GM23338 (cell line): Measurements from ENCODE around the gene KCTD10. TPM values are rescaled to one million over a fixed set of nuclear protein-coding genes. Genes with fewer than 3 reads are reported as not detected.

Experiments
- ATAC-seq: fragments of 200-7000 bp; cut with Tn5 transposase; 3 replicates; pipeline ENCODE4 v1.9.1; 2020
- DNase-seq: peaks from one replicate; pipeline ENCODE4 v3.0.0-alpha.2; 2015; ENCODE audit warnings: low spot score
- H2AFZ ChIP-seq: fragments of 200-600 bp; sonication (generic); 2 replicates; pipeline ENCODE4 v1.8.0; 2016; ENCODE audit warnings: antibody characterized with exemption, mild to moderate bottlenecking, moderate library complexity
- H3F3A ChIP-seq: fragments of 200-600 bp; sonication (generic); replicated peaks from 2 replicates; pipeline ENCODE4 v1.8.0; 2017; ENCODE audit warnings: antibody characterized with exemption, mixed run types, low read depth
- H3K27ac ChIP-seq: fragments of 200-600 bp; sonication (generic); 2 replicates; pipeline ENCODE4 v1.6.1; 2016; ENCODE audit warnings: low read depth
- H3K27me3 ChIP-seq: fragments of 200-600 bp; sonication (generic); 2 replicates; pipeline ENCODE4 v1.8.0; 2016; ENCODE audit warnings: mild to moderate bottlenecking, mixed run types, moderate library complexity; ENCODE audit not compliant: insufficient read depth
- H3K36me3 ChIP-seq: fragments of 200-600 bp; sonication (generic); 2 replicates; pipeline ENCODE4 v1.8.0; 2016; ENCODE audit warnings: mild to moderate bottlenecking; ENCODE audit not compliant: insufficient read depth
- H3K4me1 ChIP-seq: fragments of 200-600 bp; sonication (generic); 2 replicates; pipeline ENCODE4 v1.8.0; 2016; ENCODE audit warnings: mild to moderate bottlenecking, moderate library complexity; ENCODE audit not compliant: insufficient read depth
- H3K4me2 ChIP-seq: fragments of 200-600 bp; sonication (generic); 2 replicates; pipeline ENCODE4 v1.7.1; 2017; ENCODE audit warnings: mixed run types
- H3K4me3 ChIP-seq: fragments of 200-600 bp; sonication (generic); 2 replicates; pipeline ENCODE4 v1.6.1; 2016; ENCODE audit warnings: mixed run types
- H3K79me2 ChIP-seq: fragments of 200-600 bp; sonication (generic); replicated peaks from 2 replicates; pipeline ENCODE4 v1.8.0; 2017; ENCODE audit warnings: mild to moderate bottlenecking; ENCODE audit not compliant: insufficient read depth
- H3K9me2 ChIP-seq: fragments of 200-600 bp; sonication (generic); 2 replicates; pipeline ENCODE4 v1.8.0; 2017; ENCODE audit not compliant: insufficient read depth
- H4K20me1 ChIP-seq: fragments of 200-600 bp; sonication (generic); replicated peaks from 2 replicates; pipeline ENCODE4 v1.8.0; 2017; ENCODE audit warnings: mild to moderate bottlenecking; ENCODE audit not compliant: insufficient read depth
- H3K27ac Mint-ChIP-seq: 2 replicates; pipeline ENCODE4 v1.8.0; 2020; ENCODE audit warnings: inconsistent platforms, mild to moderate bottlenecking, moderate library complexity, mixed read lengths
- H3K27me3 Mint-ChIP-seq: 3 replicates; pipeline ENCODE4 v1.8.0; 2022; ENCODE audit warnings: low read depth, mild to moderate bottlenecking, moderate library complexity, mixed read lengths, inconsistent platforms; ENCODE audit not compliant: insufficient read depth, poor library complexity
- H3K36me3 Mint-ChIP-seq: 3 replicates; pipeline ENCODE4 v1.8.0; 2021; ENCODE audit warnings: low read depth, mild to moderate bottlenecking, inconsistent platforms, moderate library complexity, mixed read lengths
- H3K4me1 Mint-ChIP-seq: 3 replicates; pipeline ENCODE4 v1.8.0; 2020; ENCODE audit warnings: mild to moderate bottlenecking, inconsistent platforms, mixed read lengths
- H3K4me3 Mint-ChIP-seq: 3 replicates; pipeline ENCODE4 v1.8.0; 2021; ENCODE audit warnings: moderate library complexity, mild to moderate bottlenecking, inconsistent platforms, mixed read lengths
- H3K9me3 Mint-ChIP-seq: 3 replicates; pipeline ENCODE4 v1.8.0; 2020; ENCODE audit warnings: moderate library complexity, mild to moderate bottlenecking, inconsistent platforms, mixed read lengths
- CREB1 ChIP-seq: fragments of 250-450 bp; sonication (Bioruptor Pico); IDR thresholded peaks from 2 replicates; pipeline ENCODE4 v1.5.0; 2020; ENCODE audit warnings: low read depth, mild to moderate bottlenecking, moderate library complexity
- ETS1 ChIP-seq: IDR thresholded peaks from 2 replicates; pipeline ENCODE4 v1.6.1; 2016; ENCODE audit warnings: antibody characterized with exemption
- EZH2 ChIP-seq: fragments of 200-600 bp; sonication (generic); IDR thresholded peaks from one replicate; pipeline ENCODE4 v1.8.0; 2017; ENCODE audit warnings: antibody characterized with exemption, mild to moderate bottlenecking, low read depth; ENCODE audit not compliant: unreplicated experiment
- JUNB ChIP-seq: IDR thresholded peaks from one replicate; pipeline ENCODE4 v1.6.1; 2016; ENCODE audit warnings: antibody characterized with exemption; ENCODE audit not compliant: unreplicated experiment
- NANOG ChIP-seq: IDR thresholded peaks from 2 replicates; pipeline ENCODE4 v1.6.1; 2016; ENCODE audit warnings: antibody characterized with exemption, borderline replicate concordance
- POLR2AphosphoS5 ChIP-seq: IDR thresholded peaks from 2 replicates; pipeline ENCODE4 v1.6.1; 2016; ENCODE audit warnings: antibody characterized with exemption, low read depth
- STAT1 ChIP-seq: IDR thresholded peaks from one replicate; pipeline ENCODE4 v1.6.1; 2016; ENCODE audit warnings: antibody characterized with exemption; ENCODE audit not compliant: unreplicated experiment
- ZNF114 ChIP-seq: fragments of 250-450 bp; sonication (Bioruptor Pico); IDR thresholded peaks from 2 replicates; pipeline ENCODE4 v1.5.0; 2020; ENCODE audit warnings: mild to moderate bottlenecking, moderate library complexity
- ZNF331 ChIP-seq: fragments of 250-450 bp; sonication (Bioruptor Pico); IDR thresholded peaks from 2 replicates; pipeline ENCODE4 v1.5.0; 2020; ENCODE audit warnings: low read depth, mild to moderate bottlenecking, moderate library complexity
- long read RNA-seq: library from polyadenylated mRNA; unstranded; transcript quantifications from one replicate; pipeline ENCODE4 v2.0.0, GENCODE V29; 2020; ENCODE audit not compliant: unreplicated experiment
- polyA plus RNA-seq: library from polyadenylated mRNA; unstranded; fragments of >200 nt; fragmentation: Nextera tagmentation; extraction: Ambion mirVana; gene quantifications from 2 replicates; pipeline ENCODE4 v1.2.1, GENCODE V29; 2016
- total RNA-seq: library from RNA; depleted of rRNA; stranded (reverse); fragments of >200 nt; shearing (Covaris generic); gene quantifications from 2 replicates; pipeline ENCODE4 v1.2.3, GENCODE V29; 2014; rRNA removed
- TF ChIP-seq, protein P1 (sequence below), 2 experiments: fragments of 200-600 bp in 1 of 2; sonication (generic) in 1 of 2; conservative IDR thresholded peaks; 2 replicates each; pipeline versions ENCODE4 v1.5.1 to v1.6.1; 2016 to 2017; ENCODE audit warnings: antibody characterized with exemption in 2 of 2, low read depth in 2 of 2, mild to moderate bottlenecking in 2 of 2, moderate library complexity in 1 of 2
- TF ChIP-seq, protein P2 (sequence below): IDR thresholded peaks from one replicate; pipeline ENCODE4 v1.6.1; 2018; ENCODE audit warnings: antibody characterized with exemption; ENCODE audit not compliant: unreplicated experiment

Gene KCTD10, protein sequence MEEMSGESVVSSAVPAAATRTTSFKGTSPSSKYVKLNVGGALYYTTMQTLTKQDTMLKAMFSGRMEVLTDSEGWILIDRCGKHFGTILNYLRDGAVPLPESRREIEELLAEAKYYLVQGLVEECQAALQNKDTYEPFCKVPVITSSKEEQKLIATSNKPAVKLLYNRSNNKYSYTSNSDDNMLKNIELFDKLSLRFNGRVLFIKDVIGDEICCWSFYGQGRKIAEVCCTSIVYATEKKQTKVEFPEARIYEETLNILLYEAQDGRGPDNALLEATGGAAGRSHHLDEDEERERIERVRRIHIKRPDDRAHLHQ
- total RNA-seq (45.2 and 56.2 TPM in 2 replicates), polyA plus RNA-seq (15.8 and 16.8 TPM in 2 replicates)
- long read RNA-seq, full-length matches to known transcripts, result 5 of 10 reads
- long read RNA-seq, partial matches to known transcripts, result 1 of 10 reads
- long read RNA-seq, other reads (novel, unspliced or antisense), result 4 of 10 reads

DNA sequence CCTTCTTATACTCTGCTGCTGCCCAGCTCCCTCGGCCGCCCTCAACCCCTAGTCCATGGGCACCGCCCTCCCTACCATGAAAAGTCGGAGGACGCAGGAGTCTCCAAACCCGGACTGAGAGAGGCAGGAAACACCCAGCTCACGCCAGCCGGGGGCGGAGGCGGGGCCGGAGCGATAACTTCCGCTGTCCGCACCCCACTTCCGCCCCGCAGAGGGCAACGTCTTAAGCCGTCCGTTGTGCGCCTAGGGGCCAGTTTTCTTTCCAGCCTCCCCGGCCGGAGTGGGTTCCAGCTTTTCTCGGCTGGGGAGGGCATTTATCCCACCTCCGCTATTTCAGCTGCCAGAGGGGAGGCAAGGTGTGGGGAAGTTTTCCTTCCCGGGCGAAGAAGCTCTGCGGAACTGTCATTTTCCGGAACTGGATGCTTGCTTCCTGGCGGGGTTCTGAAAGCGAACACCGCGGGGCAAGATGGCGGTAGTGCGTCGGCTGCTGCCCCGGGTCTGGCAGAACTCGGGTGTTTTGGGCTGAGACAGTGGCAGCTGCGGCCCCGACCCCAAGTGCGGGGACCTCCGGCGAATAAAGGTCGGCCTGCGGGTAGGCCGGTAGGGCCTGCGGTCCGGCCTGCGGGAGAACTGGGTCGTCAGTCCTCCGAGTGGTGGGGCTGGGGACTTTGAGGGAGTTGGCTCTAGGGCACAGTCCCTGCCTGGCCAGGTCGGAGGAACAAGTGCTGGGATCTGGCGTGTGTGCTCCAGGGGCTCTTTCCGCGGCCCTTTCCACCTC, at the start of gene KCTD10, which contains the start of gene UBE3B:
TSS of gene KCTD10 (minus strand) at position 116 of the 778 bp plus-strand sequence. CDS start at position 78, 38 bp downstream.
TSS of gene UBE3B (plus strand) at position 450 of the 778 bp plus-strand sequence. CDS start 5,918 bp downstream, outside the sequence.
- ATAC-seq, result peak; percentile 93
- H3K9me3 Mint-ChIP-seq, result no peaks in the 10 kb centered on the region
- Histone ChIP-seq H3K36me3 (no peaks in the 10 kb centered on the region), H3K27ac (peak within 1 kb of the TSS; percentile 98), H3K79me2 (peaks cover 72% of the 10 kb centered on the region), H3K27me3 (no peaks in the 10 kb centered on the region), H4K20me1 (peaks cover 34% of the 10 kb centered on the region), H3F3A (no peaks in the 10 kb centered on the region), H3K9me2 (no peaks in the 10 kb centered on the region), H3K4me2 (peak within 1 kb of the TSS; percentile 92), H2AFZ (peak within 1 kb of the TSS; percentile 100), H3K4me1 (peaks cover 25% of the 10 kb centered on the region), H3K4me3 (peak within 1 kb of the TSS; percentile 96)
- peak within 1 kb of the TSS; percentile 96 for H3K4me3 Mint-ChIP-seq
- H3K4me1 Mint-ChIP-seq, result peaks cover 21% of the 10 kb centered on the region
- peaks cover 5% of the 10 kb centered on the region for H3K27me3 Mint-ChIP-seq
- TF ChIP-seq POLR2AphosphoS5 (peak; percentile 80), ETS1 (peak; percentile 77; the same call in 1 of the 2 replicates), ZNF114 (CRISPR knock-in tag) (0 out of 2 replicates have a peak, but pooled peaks have one; percentile 62)
- TF ChIP-seq, protein P1, sequence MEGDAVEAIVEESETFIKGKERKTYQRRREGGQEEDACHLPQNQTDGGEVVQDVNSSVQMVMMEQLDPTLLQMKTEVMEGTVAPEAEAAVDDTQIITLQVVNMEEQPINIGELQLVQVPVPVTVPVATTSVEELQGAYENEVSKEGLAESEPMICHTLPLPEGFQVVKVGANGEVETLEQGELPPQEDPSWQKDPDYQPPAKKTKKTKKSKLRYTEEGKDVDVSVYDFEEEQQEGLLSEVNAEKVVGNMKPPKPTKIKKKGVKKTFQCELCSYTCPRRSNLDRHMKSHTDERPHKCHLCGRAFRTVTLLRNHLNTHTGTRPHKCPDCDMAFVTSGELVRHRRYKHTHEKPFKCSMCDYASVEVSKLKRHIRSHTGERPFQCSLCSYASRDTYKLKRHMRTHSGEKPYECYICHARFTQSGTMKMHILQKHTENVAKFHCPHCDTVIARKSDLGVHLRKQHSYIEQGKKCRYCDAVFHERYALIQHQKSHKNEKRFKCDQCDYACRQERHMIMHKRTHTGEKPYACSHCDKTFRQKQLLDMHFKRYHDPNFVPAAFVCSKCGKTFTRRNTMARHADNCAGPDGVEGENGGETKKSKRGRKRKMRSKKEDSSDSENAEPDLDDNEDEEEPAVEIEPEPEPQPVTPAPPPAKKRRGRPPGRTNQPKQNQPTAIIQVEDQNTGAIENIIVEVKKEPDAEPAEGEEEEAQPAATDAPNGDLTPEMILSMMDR (conservative IDR thresholded peaks at IDR 0.05; ENCODE audit: low read depth in 2 of 2), result no peak
- peak within 1 kb of the TSS; percentile 100 for H3K27ac Mint-ChIP-seq
- peak; percentile 97 for DNase-seq
- H3K36me3 Mint-ChIP-seq, result no peaks in the 10 kb centered on the region; the same call in 2 of the 3 replicates

- Histone ChIP-seq H4K20me1 (no peaks in the 10 kb centered on the region), H3K36me3 (no peaks in the 10 kb centered on the region), H3K9me2 (no peaks in the 10 kb centered on the region), H2AFZ (no peak overlapping the region), H3K4me1 (0 out of 2 replicates have a peak, but pooled peaks cover 7% of the 10 kb centered on the region), H3K4me3 (no peak overlapping the region), H3F3A (no peaks in the 10 kb centered on the region), H3K4me2 (no peak overlapping the region), H3K27ac (no peak overlapping the region), H3K27me3 (no peaks in the 10 kb centered on the region), H3K79me2 (no peaks in the 10 kb centered on the region)
- DNase-seq (no peak), ATAC-seq (no peak)
- H3K4me3 Mint-ChIP-seq, result no peak overlapping the region
- peaks cover 9% of the 10 kb centered on the region for H3K4me1 Mint-ChIP-seq
- no peak overlapping the region for H3K27ac Mint-ChIP-seq
- peaks cover 7% of the 10 kb centered on the region for H3K27me3 Mint-ChIP-seq
- no peaks in the 10 kb centered on the region for H3K9me3 Mint-ChIP-seq
- H3K36me3 Mint-ChIP-seq, result peaks cover 18% of the 10 kb centered on the region
- TF ChIP-seq EZH2 (no peak), ZNF331 (CRISPR knock-in tag) (no peak), ETS1 (no peak), STAT1 (no peak), POLR2AphosphoS5 (no peak), CREB1 (no peak), JUNB (no peak), NANOG (no peak), ZNF114 (CRISPR knock-in tag) (no peak)
- TF ChIP-seq, protein P2, sequence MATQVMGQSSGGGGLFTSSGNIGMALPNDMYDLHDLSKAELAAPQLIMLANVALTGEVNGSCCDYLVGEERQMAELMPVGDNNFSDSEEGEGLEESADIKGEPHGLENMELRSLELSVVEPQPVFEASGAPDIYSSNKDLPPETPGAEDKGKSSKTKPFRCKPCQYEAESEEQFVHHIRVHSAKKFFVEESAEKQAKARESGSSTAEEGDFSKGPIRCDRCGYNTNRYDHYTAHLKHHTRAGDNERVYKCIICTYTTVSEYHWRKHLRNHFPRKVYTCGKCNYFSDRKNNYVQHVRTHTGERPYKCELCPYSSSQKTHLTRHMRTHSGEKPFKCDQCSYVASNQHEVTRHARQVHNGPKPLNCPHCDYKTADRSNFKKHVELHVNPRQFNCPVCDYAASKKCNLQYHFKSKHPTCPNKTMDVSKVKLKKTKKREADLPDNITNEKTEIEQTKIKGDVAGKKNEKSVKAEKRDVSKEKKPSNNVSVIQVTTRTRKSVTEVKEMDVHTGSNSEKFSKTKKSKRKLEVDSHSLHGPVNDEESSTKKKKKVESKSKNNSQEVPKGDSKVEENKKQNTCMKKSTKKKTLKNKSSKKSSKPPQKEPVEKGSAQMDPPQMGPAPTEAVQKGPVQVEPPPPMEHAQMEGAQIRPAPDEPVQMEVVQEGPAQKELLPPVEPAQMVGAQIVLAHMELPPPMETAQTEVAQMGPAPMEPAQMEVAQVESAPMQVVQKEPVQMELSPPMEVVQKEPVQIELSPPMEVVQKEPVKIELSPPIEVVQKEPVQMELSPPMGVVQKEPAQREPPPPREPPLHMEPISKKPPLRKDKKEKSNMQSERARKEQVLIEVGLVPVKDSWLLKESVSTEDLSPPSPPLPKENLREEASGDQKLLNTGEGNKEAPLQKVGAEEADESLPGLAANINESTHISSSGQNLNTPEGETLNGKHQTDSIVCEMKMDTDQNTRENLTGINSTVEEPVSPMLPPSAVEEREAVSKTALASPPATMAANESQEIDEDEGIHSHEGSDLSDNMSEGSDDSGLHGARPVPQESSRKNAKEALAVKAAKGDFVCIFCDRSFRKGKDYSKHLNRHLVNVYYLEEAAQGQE, result no peak
Observed at GRCh38 chr12:109525279-109525585, 48.1 kb upstream of the KCTD10 start.
